Measurements from ENCODE around the gene CLECL1.

GRCh38 chr12:9687228-9687627, 45.7 kb downstream of the CLECL1 start:
- TF ChIP-seq CTCF (conservative IDR thresholded peaks at IDR 0.05) (no peak), ZFX (IDR thresholded peaks at IDR 0.05) (no peak)

All from C4-2B (cell line).